HG02852 (cell line): Measurements from ENCODE around the gene LRP8.

Experiments
- ATAC-seq: cut with Tn5 transposase; IDR thresholded peaks from one replicate; pipeline ENCODE4 v1.9.1; 2021; ENCODE audit warnings: mild to moderate bottlenecking, moderate library complexity; ENCODE audit not compliant: unreplicated experiment

Gene LRP8

DNA sequence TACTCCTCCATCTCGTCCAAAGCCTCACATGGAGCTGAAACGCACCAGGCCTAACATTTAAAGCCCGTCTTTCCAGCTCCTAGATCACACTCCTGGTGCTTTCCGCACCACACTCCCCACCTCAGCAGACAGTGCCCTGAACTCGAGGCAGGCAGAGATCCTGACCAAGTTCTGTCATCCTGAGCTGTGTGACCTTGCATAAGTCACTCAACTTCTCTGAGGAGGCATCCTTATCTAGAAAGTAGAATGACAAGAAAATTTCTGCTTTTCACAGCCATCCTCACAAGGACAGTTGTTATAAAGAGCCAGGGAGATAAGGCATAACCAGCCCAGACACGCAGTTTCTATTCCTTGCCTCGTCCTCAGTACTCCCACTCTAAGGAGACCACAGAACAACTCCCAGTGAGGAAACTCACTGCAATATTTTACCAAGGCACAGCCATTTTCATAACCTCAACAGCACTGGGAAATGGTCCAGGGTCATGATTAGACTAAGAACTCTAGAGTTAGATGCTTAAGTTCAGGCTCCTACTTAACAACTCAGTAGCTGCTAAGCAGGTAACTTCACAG lies 3.1 kb downstream of the LRP8 start:
- no peak for ATAC-seq

GRCh38 chr1:53324321-53324720 lies 3.5 kb downstream of the LRP8 start:
- ATAC-seq, result no peak

- no peak for ATAC-seq
These were observed 4.6 kb downstream of the LRP8 start for GRCh38 chr1:53323316-53323715.

- no peak for ATAC-seq
These were observed 5.9 kb downstream of the LRP8 start for GRCh38 chr1:53321776-53322602.

GRCh38 chr1:53321366-53321765 lies 6.5 kb downstream of the LRP8 start:
- no peak for ATAC-seq

GRCh38 chr1:53320646-53321045 lies 7.2 kb downstream of the LRP8 start:
- ATAC-seq, result no peak

DNA sequence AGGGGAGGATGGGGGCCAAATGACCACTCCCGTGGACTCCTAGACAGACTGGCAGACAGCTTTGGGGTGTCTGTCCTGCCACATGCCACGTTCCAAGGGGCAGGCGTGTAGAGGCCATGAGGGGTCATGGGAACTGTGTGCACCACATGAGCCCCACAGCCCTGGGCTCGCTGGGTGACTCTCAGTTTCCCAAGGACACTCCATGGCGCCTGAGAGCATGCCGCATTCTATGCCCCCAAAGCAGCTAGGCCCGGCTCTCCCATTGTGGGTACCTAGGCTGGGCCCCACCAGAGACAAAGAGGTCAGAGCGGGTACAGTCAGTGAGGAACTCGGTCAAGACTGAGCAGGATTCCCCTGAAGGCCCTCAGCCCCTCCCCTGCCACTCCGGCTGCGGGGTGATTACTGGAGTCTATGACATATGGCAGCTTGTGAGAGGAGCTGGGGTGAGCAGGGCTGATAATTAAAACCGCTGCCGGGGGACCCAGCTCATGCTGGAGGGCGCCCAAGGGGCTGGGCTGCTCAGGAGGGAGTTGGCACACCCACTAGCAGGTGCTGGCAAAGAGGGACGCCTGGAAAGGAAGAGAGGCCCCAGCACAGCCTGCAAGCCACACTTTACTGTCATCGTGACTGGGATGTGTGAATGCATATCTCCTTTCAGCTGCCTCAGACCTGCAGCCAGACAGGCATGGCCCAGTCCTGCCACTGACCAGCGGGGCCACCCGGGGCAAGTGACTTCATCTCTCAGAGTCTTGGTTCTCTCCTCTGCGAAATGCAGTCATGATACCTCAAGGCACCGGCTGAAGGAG lies 8.4 kb downstream of the LRP8 start:
- ATAC-seq, result no peak

GRCh38 chr1:53317646-53318539 lies 10.0 kb downstream of the LRP8 start:
- no peak for ATAC-seq

DNA sequence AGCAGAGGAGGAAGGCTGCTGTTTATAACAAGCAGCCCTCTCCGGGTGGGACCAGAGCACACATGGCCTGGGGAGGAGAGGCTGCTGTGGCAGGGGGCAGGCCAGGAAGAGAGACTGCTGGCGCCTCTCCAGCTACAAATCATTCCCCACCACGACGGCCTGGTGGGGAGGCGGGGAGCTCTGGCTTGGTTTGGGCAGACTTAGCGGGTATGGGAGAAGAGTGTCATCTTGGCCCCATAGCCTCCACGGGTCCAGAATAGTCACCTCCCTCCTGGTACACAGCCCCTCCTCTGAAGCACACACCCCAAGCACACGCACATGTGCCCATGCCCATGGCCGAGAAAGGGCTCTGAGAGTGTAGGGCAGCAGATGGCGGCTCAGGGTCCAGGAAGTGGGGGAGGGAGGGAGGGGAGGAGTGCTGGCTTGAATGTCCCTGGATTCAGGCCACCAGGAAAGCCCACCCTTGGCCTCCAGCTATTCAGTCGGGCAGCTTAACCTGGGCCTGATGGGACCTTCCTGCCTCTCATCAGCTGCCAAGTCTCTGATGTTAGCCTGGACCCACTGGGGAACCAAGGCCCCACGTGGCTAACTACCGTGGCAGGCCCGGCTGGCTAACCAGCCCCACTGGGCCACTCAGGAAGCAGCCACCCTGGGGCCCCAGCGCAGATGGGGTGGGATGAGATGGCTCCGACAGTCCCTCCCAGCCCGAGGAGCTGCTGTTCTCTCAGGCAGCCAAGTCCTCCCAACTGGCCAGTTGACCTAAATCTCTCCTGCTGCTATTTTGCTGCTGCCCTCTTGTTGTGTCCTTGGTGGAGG lies 10.9 kb downstream of the LRP8 start:
- ATAC-seq, result no peak

DNA sequence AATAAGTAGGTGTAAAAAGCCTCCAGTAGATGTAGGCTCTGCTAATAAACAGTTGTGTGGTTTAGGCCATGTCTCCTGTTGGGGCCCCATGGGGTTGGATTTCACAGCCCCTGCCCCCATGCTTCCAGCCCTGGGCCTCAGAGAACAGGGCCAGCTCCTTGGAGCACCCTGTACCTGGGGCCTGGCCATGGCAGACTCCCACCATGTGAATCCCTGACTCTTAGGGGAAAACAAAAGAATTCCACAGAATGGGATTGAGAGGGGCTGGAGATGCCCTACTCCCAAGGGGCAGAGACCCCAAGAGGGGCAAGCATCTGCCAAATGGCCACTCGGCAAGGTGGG lies 11.5 kb downstream of the LRP8 start:
- ATAC-seq, result no peak

- no peak for ATAC-seq
These were observed 12.1 kb downstream of the LRP8 start for GRCh38 chr1:53315456-53316423.

GRCh38 chr1:53315046-53315445 lies 12.8 kb downstream of the LRP8 start:
- no peak for ATAC-seq

- ATAC-seq, result no peak
These were observed 13.3 kb downstream of the LRP8 start for GRCh38 chr1:53314606-53315005.

- ATAC-seq, result no peak
These were observed 13.8 kb downstream of the LRP8 start for GRCh38 chr1:53314096-53314495.

GRCh38 chr1:53313556-53313955 lies 14.3 kb downstream of the LRP8 start:
- ATAC-seq, result no peak

- ATAC-seq, result no peak
These were observed 16.1 kb downstream of the LRP8 start for GRCh38 chr1:53311702-53312305.

- ATAC-seq, result no peak
These were observed 16.8 kb downstream of the LRP8 start for GRCh38 chr1:53310847-53311681.

DNA sequence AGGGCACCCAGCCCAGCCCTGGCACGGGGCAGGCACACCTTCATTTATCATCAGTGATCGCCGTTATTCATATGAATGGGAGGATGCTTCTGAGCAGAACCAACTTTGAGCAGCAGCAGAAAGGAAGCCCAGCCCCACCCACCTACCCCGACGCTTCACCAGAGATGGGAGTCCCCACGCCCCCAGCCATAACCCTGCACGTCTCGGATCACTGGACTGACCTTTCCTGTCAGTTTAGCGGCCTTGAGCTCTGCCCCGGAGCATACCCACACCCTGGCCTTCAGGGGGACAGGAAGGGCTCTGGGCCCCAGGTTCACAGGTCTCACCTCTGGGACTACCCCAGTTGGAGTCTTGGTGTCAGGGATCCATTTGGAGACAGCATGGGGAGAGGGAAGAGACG lies 18.1 kb downstream of the LRP8 start:
- ATAC-seq, result no peak
